SK-N-SH treated with all-trans-retinoic acid at 6 μM for 48 hours (cell line): ENCODE data around the gene ARFIP1.

Experiments used
- ATAC-seq: fragments of 200-7000 bp; cut with Tn5 transposase; 3 replicates; pipeline ENCODE4 v1.9.1; 2020; ENCODE audit warnings: mild to moderate bottlenecking, moderate library complexity
- ARNTL ChIP-seq: fragments of 450-650 bp; formaldehyde crosslinking; IDR thresholded peaks from 2 replicates; pipeline ENCODE4 v1.5.0; 2020; ENCODE audit warnings: low read depth, mild to moderate bottlenecking, moderate library complexity, borderline replicate concordance
- BACH2 ChIP-seq: fragments of 250-450 bp; sonication (Bioruptor Pico); IDR thresholded peaks from 2 replicates; pipeline ENCODE4 v1.9.0; 2021; ENCODE audit warnings: mild to moderate bottlenecking, borderline replicate concordance
- CREB5 ChIP-seq: fragments of 250-450 bp; sonication (Bioruptor Pico); IDR thresholded peaks from 2 replicates; pipeline ENCODE4 v1.5.1; 2020; ENCODE audit warnings: low read depth, mild to moderate bottlenecking, moderate library complexity
- CSRNP3 ChIP-seq: fragments of 250-450 bp; sonication (Bioruptor Pico); IDR thresholded peaks from 2 replicates; pipeline ENCODE4 v1.5.1; 2021; ENCODE audit warnings: mild to moderate bottlenecking, moderate library complexity
- ESRRG ChIP-seq: fragments of 250-450 bp; sonication (Bioruptor Pico); IDR thresholded peaks from 2 replicates; pipeline ENCODE4 v1.6.1; 2021; ENCODE audit warnings: mild to moderate bottlenecking
- GLIS3 ChIP-seq: fragments of 250-450 bp; sonication (Bioruptor Pico); IDR thresholded peaks from 2 replicates; pipeline ENCODE4 v1.5.0; 2020; ENCODE audit warnings: mild to moderate bottlenecking, moderate library complexity
- ISL1 ChIP-seq: fragments of 250-450 bp; sonication (Bioruptor Pico); IDR thresholded peaks from 2 replicates; pipeline ENCODE4 v2.1.2; 2022; ENCODE audit warnings: mild to moderate bottlenecking, moderate library complexity
- OSR1 ChIP-seq: fragments of 250-450 bp; sonication (Bioruptor Pico); IDR thresholded peaks from 2 replicates; pipeline ENCODE4 v1.8.0; 2022; ENCODE audit warnings: moderate library complexity, mild to moderate bottlenecking, inconsistent platforms
- PATZ1 ChIP-seq: fragments of 250-450 bp; sonication (Bioruptor Pico); IDR thresholded peaks from 2 replicates; pipeline ENCODE4 v1.8.0; 2020; ENCODE audit warnings: mild to moderate bottlenecking, moderate library complexity, borderline replicate concordance
- POU6F1 ChIP-seq: fragments of 250-450 bp; sonication (Bioruptor Pico); IDR thresholded peaks from 2 replicates; pipeline ENCODE4 v1.8.0; 2021; ENCODE audit warnings: low read depth, mild to moderate bottlenecking, moderate library complexity, borderline replicate concordance
- PPARA ChIP-seq: fragments of 250-450 bp; sonication (Bioruptor Pico); IDR thresholded peaks from 2 replicates; pipeline ENCODE4 v1.5.0; 2020; ENCODE audit warnings: mild to moderate bottlenecking, borderline replicate concordance
- RARB ChIP-seq: fragments of 250-450 bp; sonication (Bioruptor Pico); IDR thresholded peaks from 2 replicates; pipeline ENCODE4 v1.8.0; 2021; ENCODE audit warnings: mild to moderate bottlenecking, moderate library complexity
- SNAI2 ChIP-seq: fragments of 250-450 bp; sonication (Bioruptor Pico); IDR thresholded peaks from 2 replicates; pipeline ENCODE4 v1.5.0; 2020; ENCODE audit warnings: mild to moderate bottlenecking, moderate library complexity
- TCF4 ChIP-seq: fragments of 250-450 bp; sonication (Bioruptor Pico); IDR thresholded peaks from 2 replicates; pipeline ENCODE4 v1.8.0; 2021; ENCODE audit warnings: mild to moderate bottlenecking, moderate library complexity, borderline replicate concordance
- TOX ChIP-seq: fragments of 250-450 bp; sonication (Bioruptor Pico); IDR thresholded peaks from 2 replicates; pipeline ENCODE4 v1.8.0; 2021; ENCODE audit warnings: mild to moderate bottlenecking, moderate library complexity, borderline replicate concordance
- TSHZ2 ChIP-seq: fragments of 250-450 bp; sonication (Bioruptor Pico); IDR thresholded peaks from 2 replicates; pipeline ENCODE4 v1.5.0; 2020; ENCODE audit warnings: mild to moderate bottlenecking, moderate library complexity
- ZC3H10 ChIP-seq: fragments of 250-450 bp; sonication (Bioruptor Pico); IDR thresholded peaks from 2 replicates; pipeline ENCODE4 v1.5.1; 2021; ENCODE audit warnings: mild to moderate bottlenecking, moderate library complexity
- ZFP3 ChIP-seq: fragments of 250-450 bp; sonication (Bioruptor Pico); IDR thresholded peaks from 2 replicates; pipeline ENCODE4 v1.5.0; 2020; ENCODE audit warnings: mild to moderate bottlenecking, moderate library complexity
- ZFP30 ChIP-seq: fragments of 450-650 bp; formaldehyde crosslinking; IDR thresholded peaks from 2 replicates; pipeline ENCODE4 v1.5.0; 2022; ENCODE audit warnings: mild to moderate bottlenecking, moderate library complexity
- ZNF565 ChIP-seq: fragments of 450-650 bp; formaldehyde crosslinking; conservative IDR thresholded peaks from 2 replicates; pipeline ENCODE4 v1.5.0; 2020; ENCODE audit warnings: low read depth, mild to moderate bottlenecking, moderate library complexity
- ZNF70 ChIP-seq: fragments of 450-650 bp; formaldehyde crosslinking; IDR thresholded peaks from 2 replicates; pipeline ENCODE4 v1.5.0; 2020; ENCODE audit warnings: mild to moderate bottlenecking, moderate library complexity
- ZNF8 ChIP-seq: fragments of 450-650 bp; formaldehyde crosslinking; IDR thresholded peaks from 2 replicates; pipeline ENCODE4 v1.5.0; 2020; ENCODE audit warnings: mild to moderate bottlenecking, moderate library complexity

The ARFIP1 gene

GRCh38 chr4:152870606-152871005 is 90.9 kb downstream of the ARFIP1 start (continued):
- TF ChIP-seq PATZ1 (CRISPR knock-in tag): no peak

- no peak for ATAC-seq
- TF ChIP-seq TSHZ2 (CRISPR knock-in tag): no peak
- TF ChIP-seq ZC3H10: no peak
- no peak for TF ChIP-seq BACH2 (CRISPR knock-in tag)
- no peak for TF ChIP-seq CSRNP3 (CRISPR knock-in tag)
- TF ChIP-seq TCF4: no peak
- no peak for TF ChIP-seq ESRRG (CRISPR knock-in tag)
- TF ChIP-seq TOX: no peak
- TF ChIP-seq ARNTL (CRISPR knock-in tag): no peak
- TF ChIP-seq PATZ1 (CRISPR knock-in tag): no peak
- TF ChIP-seq SNAI2 (CRISPR knock-in tag): no peak
- no peak for TF ChIP-seq PPARA (CRISPR knock-in tag)
- no peak for TF ChIP-seq ZNF70 (CRISPR knock-in tag)
- no peak for TF ChIP-seq GLIS3 (CRISPR knock-in tag)
- TF ChIP-seq ZNF8: no peak
- TF ChIP-seq RARB (CRISPR knock-in tag): no peak
- TF ChIP-seq ISL1 (CRISPR knock-in tag): no peak
- no peak for TF ChIP-seq ZFP3 (CRISPR knock-in tag)
- TF ChIP-seq ZFP30 (CRISPR knock-in tag): no peak
- no peak for TF ChIP-seq CREB5 (CRISPR knock-in tag)
Observed at GRCh38 chr4:152875261-152875660, 95.5 kb downstream of the ARFIP1 start.

- no peak for ATAC-seq
- TF ChIP-seq ZFP30 (CRISPR knock-in tag) (no peak), ZFP3 (CRISPR knock-in tag) (no peak), ZNF70 (CRISPR knock-in tag) (no peak), ZNF565 (CRISPR knock-in tag) (no peak), ZC3H10 (no peak), PPARA (CRISPR knock-in tag) (no peak), BACH2 (CRISPR knock-in tag) (no peak), ZNF8 (no peak), RARB (CRISPR knock-in tag) (no peak)
Observed at GRCh38 chr4:152877868-152878267, 98.1 kb downstream of the ARFIP1 start.

- no peak for ATAC-seq
- TF ChIP-seq TCF4 (no peak), ZNF8 (no peak), SNAI2 (CRISPR knock-in tag) (no peak), CSRNP3 (CRISPR knock-in tag) (no peak), OSR1 (CRISPR knock-in tag) (no peak), GLIS3 (CRISPR knock-in tag) (no peak), ISL1 (CRISPR knock-in tag) (no peak), POU6F1 (CRISPR knock-in tag) (no peak)
Observed at GRCh38 chr4:152880263-152880662, 100.5 kb downstream of the ARFIP1 start.
